ENCODE data around the gene UQCRQ. TPM values are rescaled to one million over a fixed set of nuclear protein-coding genes. Genes with fewer than 3 reads are reported as not detected.

The UQCRQ gene
- total RNA-seq, 1 donor from 2014 or later, result 329 TPM

DNA sequence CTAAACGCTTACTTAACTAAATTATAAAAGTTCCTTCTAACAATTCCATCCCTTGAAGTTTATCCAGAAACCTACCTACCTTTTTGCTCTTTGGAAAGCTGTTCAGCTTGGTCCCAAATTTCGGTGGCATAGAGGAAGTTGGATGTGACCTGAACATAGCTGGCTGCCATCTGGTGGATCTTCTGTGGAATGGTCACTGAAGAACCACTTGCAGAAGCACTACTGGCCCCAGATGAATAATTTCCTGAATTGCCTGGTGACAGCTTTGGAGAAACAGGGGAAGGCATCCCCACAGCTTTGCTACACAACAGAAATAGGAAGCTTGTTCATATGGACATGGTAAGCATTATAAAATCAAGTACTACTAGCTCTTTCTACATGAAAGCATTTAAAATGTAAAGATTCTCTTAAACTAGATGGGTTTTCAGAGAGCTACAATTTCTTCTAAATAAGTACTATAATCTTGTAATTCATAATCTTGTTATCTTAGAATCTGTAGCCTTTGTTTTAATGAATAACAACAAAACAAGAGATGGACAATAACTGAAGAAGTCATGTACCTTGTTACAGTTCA lies 16.9 kb downstream of the UQCRQ start:
- TF ChIP-seq, protein P1, sequence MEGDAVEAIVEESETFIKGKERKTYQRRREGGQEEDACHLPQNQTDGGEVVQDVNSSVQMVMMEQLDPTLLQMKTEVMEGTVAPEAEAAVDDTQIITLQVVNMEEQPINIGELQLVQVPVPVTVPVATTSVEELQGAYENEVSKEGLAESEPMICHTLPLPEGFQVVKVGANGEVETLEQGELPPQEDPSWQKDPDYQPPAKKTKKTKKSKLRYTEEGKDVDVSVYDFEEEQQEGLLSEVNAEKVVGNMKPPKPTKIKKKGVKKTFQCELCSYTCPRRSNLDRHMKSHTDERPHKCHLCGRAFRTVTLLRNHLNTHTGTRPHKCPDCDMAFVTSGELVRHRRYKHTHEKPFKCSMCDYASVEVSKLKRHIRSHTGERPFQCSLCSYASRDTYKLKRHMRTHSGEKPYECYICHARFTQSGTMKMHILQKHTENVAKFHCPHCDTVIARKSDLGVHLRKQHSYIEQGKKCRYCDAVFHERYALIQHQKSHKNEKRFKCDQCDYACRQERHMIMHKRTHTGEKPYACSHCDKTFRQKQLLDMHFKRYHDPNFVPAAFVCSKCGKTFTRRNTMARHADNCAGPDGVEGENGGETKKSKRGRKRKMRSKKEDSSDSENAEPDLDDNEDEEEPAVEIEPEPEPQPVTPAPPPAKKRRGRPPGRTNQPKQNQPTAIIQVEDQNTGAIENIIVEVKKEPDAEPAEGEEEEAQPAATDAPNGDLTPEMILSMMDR (IDR thresholded peaks at IDR 0.05; ENCODE audit: unreplicated experiment), result peak; percentile 37
- Mint-ChIP-seq H3K4me3 (no peak overlapping the region), H3K27ac (no peak overlapping the region), H3K9me3 (no peaks in the 10 kb centered on the region), H3K4me1 (peaks cover under 1% of the 10 kb centered on the region), H3K27me3 (ENCODE audit: low read depth) (no peaks in the 10 kb centered on the region), H3K36me3 (peaks cover 42% of the 10 kb centered on the region)
- no peak for DNase-seq (ENCODE audit: low spot score in 2 of 2, unreplicated experiment in 2 of 2)

DNA sequence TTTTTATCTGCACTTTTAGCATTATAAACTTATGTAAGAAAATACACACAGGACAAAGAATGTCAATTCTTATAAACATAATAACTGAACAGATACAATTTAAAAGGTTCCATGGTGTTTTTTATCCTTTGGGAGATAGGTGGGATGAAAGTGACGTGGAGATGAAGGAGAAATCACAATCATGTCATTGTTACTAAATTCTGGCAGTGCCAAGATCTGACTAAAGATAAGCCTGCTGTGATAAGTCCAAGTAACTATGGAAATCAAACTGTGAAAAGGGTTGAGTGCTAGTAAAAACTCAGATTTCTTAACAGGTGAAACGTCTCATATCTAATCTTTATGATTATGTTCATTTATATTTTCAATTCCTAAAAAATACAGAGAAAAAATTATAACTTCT lies 18.1 kb downstream of the UQCRQ start:
- H3K27ac Mint-ChIP-seq, result no peak overlapping the region
- H3K4me3 Mint-ChIP-seq, result no peak overlapping the region
- TF ChIP-seq, protein P1 (IDR thresholded peaks at IDR 0.05; ENCODE audit: unreplicated experiment), result no peak
- H3K9me3 Mint-ChIP-seq, result no peaks in the 10 kb centered on the region
- peaks cover 42% of the 10 kb centered on the region for H3K36me3 Mint-ChIP-seq
- no peak for DNase-seq (ENCODE audit: low spot score in 2 of 2, unreplicated experiment in 2 of 2)
- H3K27me3 Mint-ChIP-seq (ENCODE audit: low read depth), result no peaks in the 10 kb centered on the region
- no peaks in the 10 kb centered on the region for H3K4me1 Mint-ChIP-seq

DNA sequence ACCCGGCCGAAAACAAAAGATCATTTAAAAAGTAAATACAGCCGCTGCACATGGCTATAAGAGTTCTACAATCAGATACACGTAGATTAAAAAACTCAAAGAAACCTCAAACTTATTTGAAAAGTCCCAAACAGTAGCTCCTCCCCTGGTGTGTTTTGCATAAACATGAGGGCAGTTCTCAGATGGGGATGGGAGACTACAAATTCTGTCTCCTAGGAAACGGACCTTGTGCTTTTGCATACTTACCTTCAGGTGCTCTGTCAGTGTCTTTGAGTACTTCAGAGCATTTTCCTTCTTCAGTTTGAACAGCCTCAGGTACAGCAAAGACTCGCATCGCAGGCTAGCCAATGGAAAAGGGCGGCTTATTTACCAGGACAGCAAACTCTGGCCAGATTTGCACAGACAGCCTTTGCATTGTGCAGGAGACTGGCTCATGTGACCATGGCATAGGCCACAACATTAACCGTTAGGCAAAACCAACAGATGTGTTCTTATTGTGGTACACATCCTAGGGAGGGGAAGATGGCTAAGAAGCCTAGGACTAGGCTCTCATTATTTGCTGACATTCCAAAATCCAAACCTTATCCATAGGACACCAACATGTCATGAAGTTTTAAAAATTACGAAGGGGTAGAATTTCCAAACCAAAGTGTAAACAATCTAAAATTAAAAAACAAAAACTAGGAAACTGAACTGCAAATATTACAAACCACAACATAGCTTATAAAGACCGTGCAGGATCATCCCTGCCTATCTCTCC lies 19.8 kb downstream of the UQCRQ start:
- Mint-ChIP-seq H3K9me3 (no peaks in the 10 kb centered on the region), H3K27ac (peak overlapping the region; percentile 52), H3K4me1 (no peaks in the 10 kb centered on the region), H3K4me3 (no peak overlapping the region), H3K36me3 (peaks cover 35% of the 10 kb centered on the region), H3K27me3 (ENCODE audit: low read depth) (no peaks in the 10 kb centered on the region)
- TF ChIP-seq, protein P1 (IDR thresholded peaks at IDR 0.05; ENCODE audit: unreplicated experiment), result no peak
- no peak for DNase-seq (ENCODE audit: low spot score in 2 of 2, unreplicated experiment in 2 of 2)

DNA sequence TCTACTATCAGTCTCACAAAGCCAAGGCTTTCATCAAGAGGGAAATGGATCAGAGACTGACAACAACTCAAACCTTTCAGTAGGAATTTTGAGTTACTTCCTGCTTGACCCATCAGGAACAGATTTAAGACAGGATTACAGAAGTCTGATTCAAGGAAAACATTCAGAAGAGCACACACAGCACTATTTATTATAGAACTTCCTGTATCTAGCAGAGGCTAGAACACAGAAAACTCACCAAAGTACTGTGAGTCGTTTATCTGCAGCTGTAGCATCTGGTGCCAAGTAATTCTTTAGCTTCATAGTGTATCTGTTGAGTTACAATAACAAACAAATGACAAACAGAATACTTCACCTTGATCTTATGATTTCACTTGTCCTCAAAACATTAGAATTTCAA lies 20.8 kb downstream of the UQCRQ start:
- Mint-ChIP-seq H3K36me3 (peaks cover 41% of the 10 kb centered on the region), H3K27ac (no peak overlapping the region), H3K9me3 (no peaks in the 10 kb centered on the region), H3K4me1 (no peaks in the 10 kb centered on the region), H3K4me3 (no peak overlapping the region), H3K27me3 (ENCODE audit: low read depth) (no peaks in the 10 kb centered on the region)
- TF ChIP-seq, protein P1 (IDR thresholded peaks at IDR 0.05; ENCODE audit: unreplicated experiment), result no peak
- no peak for DNase-seq (ENCODE audit: low spot score in 2 of 2, unreplicated experiment in 2 of 2)

DNA sequence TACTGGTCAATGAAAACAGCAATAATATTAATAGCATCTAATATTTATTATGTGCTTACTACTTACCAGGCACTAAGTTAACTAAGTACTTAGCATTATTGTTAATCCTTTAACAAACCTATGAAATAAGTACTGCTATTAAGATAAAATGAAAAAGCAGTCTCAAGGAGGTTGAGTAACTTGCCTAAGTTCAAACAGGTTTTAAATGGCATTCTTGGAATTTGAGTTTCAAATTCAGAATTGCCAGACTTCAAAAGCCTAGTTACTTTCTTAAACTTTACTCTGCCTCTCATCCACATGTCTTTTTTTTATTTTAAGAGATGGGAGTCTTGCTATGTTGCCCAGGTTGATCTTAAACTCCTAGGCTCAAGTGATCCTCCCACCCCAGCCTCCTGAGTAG lies 23.1 kb downstream of the UQCRQ start:
- TF ChIP-seq, protein P1 (IDR thresholded peaks at IDR 0.05; ENCODE audit: unreplicated experiment), result no peak
- Mint-ChIP-seq H3K9me3 (no peaks in the 10 kb centered on the region), H3K27ac (no peak overlapping the region), H3K27me3 (ENCODE audit: low read depth) (no peaks in the 10 kb centered on the region), H3K36me3 (peaks cover 52% of the 10 kb centered on the region), H3K4me3 (no peak overlapping the region), H3K4me1 (no peaks in the 10 kb centered on the region)
- no peak for DNase-seq (ENCODE audit: low spot score in 2 of 2, unreplicated experiment in 2 of 2)
